HG02884 (cell line): ENCODE results near the gene IRGC.

ENCODE experiments used
- ATAC-seq: cut with Tn5 transposase; IDR thresholded peaks from one replicate; pipeline ENCODE4 v1.9.1; 2021; ENCODE audit warnings: mild to moderate bottlenecking, moderate library complexity; ENCODE audit not compliant: unreplicated experiment

The IRGC gene

GRCh38 chr19:43721469-43722048 lies 5.7 kb downstream of the IRGC start:
- no peak for ATAC-seq

- no peak for ATAC-seq
Observed at GRCh38 chr19:43723588-43723987, 7.7 kb downstream of the IRGC start.

DNA sequence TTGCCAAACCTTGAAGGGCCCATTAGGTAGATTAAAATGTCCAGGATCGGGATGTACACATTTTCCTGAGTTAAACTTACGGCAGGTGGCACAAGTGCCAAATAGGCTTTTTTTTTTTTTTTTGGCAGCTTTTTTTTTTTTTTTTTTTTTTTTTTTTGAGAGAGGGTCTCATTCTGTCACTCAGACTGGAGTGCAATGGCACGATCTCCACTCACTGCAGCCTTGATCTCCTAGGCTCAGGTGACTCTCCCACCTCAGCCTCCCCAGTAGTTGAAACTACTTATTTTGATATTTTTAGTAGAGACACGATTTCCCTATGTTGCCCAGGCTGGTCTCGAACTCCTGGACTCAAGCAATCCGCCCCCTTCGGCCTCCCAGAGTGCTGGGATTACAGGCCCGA lies 9.0 kb downstream of the IRGC start:
- ATAC-seq: no peak

DNA sequence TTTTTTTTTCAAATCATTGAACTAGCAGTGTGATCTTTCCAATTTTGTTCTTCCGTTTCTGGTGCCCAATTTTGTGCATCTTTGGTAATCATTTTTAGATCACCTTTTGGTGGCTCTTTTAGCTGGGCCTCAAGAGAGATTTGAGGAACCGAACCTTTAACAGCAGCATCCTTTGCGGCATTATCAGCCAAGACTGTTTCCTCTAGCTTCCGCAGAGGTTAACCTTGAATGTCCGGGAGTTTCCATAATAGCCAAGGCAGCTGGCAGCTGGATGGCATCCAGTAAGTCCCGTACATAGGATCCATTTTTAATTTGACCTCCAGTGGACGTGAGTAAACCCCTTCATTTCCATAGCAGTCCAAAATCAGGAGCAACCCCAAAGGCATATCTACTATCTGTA lies 9.6 kb downstream of the IRGC start:
- no peak for ATAC-seq

- ATAC-seq: no peak
Observed at GRCh38 chr19:43726736-43727592, 11.1 kb downstream of the IRGC start.

DNA sequence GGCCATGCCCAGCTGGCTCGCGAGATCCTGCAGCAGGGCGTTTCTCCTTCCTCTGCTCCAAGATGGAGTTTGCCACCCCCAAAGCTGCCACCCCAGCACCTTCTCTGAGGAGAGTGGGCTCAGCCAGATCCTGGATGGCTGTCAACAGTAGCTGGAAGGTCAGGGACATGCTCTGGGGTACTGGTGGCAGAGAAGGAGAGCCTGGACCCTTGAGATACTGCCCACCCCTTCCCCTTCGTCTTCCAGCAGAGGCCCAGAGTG lies 11.6 kb downstream of the IRGC start:
- no peak for ATAC-seq

- no peak for ATAC-seq
Observed at GRCh38 chr19:43729919-43730318, 14.0 kb downstream of the IRGC start.

DNA sequence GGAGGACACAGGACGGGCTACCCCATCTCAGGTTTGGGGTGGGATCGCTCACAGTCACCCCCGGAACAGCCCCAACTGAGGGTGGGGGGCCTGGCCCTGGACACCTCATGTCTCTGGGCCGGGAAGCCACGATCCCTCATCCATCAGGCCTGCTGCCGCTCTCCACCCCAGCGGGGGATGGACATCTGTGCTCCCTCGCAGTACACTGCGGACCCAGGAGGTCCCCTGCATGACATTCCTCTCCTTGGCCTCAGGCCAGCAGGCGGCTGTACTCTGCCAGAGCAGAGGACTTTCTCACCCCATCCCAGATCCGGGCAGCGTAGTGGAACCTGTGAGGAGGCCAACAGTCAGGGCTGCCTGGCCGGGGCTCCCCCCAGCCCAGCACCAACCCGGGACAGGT lies 15.5 kb downstream of the IRGC start:
- ATAC-seq: no peak

DNA sequence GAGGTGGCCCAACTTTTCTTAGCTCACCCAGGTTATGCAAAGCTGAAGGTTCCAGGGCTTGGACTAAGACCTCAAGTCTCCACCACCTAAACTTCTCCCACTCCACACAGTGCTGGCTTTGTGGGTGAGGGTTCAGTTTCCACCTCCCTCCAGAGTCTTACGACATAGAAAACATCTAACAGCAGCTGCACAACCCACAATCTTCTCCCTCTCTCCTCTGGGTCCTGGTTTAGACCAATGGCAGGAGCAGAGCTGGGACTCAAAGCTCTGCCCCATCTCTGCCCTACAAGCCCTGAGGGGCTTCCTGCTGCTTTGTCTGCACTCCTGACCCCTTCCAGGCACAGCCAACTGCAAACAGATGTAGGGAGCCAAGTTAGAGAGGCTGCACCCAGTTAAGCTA lies 16.0 kb downstream of the IRGC start:
- no peak for ATAC-seq

DNA sequence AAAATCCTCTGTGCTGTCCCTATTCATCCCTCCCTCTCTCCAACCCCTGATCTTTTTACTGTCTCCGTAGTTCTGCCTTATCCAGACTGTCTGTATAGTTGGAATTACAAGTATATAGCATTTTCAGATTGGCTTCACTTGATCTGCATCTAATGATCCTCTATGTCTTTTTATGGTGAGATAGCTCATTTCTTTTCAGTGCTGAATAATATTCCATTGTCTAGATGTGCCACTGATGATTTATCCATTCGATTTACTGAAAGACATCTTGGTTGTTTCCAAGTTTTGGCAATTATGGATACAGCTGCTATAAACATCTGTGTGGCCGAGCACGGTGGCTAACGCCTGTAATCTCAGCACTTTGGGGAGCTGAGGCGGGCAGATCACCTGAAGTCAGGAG lies 19.1 kb downstream of the IRGC start:
- ATAC-seq: no peak

GRCh38 chr19:43735957-43736356 lies 20.1 kb downstream of the IRGC start:
- no peak for ATAC-seq

GRCh38 chr19:43738780-43739211 lies 22.9 kb downstream of the IRGC start:
- ATAC-seq: no peak

DNA sequence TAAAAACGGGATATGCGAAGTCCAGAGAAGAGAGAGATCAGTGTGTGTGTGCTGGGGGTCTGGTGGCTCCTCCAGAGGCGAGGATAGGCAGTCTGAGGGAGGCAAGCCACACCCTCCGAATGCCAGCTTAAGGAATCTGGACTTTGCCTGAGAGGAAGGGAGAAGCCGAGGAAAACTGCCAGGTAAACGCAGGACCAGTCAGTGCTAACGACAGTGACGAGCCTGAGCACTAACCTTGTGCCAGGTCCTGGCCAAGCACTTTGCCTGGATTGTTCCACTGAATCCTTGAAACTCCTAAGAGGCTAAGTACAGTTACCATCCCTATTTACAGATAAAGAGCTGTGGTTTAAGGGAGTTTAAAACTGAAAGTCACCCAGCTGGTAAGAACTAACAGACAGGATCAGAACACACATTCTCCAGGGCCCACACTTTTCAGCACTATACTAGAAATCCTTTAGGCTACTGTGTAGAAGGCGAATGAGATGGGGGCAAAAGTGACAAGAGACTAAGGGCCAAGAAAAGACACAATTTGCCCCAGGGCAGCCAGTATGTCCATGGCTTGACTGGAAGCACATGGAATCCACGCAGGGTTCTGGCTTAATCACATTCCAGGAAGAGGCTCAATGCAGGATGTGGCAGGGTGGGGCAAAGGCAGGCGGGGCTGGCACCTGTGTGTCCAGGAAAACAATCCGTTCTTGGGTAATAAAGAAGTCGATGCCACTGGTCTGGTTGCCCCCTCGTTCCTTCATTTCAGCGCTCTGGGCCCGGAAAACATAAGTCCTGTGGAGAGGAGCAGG lies 23.8 kb downstream of the IRGC start:
- ATAC-seq: no peak

DNA sequence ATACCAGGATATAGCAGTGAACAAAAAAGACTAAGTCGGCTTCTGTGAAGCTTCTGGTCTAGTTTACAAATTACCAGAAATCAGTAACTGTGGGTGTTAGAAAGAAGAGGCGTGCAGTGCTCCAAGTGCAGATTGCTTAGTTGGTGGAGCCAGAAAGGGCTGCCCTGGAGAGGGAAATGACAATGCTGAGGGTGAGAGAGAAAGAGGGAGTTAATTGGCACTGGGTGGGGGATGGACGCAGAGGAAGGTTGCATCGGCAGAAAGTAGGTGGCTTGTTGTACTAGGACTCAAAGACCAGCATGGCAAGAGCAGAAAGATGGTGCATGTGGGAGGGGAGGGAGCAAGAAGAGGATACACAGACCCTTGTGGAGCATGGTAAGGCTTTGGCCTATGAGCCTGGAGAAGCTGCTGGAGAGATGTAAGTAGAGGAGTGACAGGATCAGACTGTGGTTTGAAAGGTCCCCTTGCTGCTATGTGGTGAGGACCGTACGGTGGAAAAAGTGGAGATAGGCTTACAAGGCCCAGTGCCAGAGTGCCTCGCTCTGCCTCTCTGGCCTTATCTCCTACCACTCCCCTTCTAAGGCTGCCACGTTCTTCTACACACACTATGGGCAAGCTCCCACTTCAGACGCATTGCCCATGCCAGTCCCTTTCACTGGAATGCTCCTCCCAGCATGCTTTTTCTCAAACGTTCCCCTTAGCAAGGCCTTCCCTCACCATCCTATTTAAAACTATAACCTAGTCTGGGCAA lies 25.4 kb downstream of the IRGC start:
- no peak for ATAC-seq

- ATAC-seq: no peak
Observed at GRCh38 chr19:43743059-43743458, 27.2 kb downstream of the IRGC start.

GRCh38 chr19:43747557-43748204 lies 31.8 kb downstream of the IRGC start:
- ATAC-seq: no peak

DNA sequence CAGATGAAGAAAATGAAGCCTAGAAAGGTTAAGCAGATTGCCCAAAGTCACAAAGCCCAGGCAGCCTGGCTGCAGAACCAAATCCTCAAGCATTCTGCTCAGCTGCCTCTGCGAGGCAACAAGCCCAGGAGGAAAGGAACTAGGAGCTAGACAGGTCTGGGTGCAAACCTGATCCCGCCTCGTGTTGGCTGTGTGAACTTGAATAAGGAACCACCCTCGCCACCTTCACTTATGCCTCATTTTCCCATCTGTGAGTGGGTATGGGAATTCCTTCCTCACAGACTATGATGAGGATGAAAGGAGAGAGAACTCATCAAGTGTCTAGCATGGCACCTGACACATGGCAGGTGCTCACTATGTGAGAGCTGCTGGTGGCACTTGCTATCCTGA lies 32.3 kb downstream of the IRGC start:
- no peak for ATAC-seq

GRCh38 chr19:43748685-43749084 lies 32.8 kb downstream of the IRGC start:
- ATAC-seq: no peak

DNA sequence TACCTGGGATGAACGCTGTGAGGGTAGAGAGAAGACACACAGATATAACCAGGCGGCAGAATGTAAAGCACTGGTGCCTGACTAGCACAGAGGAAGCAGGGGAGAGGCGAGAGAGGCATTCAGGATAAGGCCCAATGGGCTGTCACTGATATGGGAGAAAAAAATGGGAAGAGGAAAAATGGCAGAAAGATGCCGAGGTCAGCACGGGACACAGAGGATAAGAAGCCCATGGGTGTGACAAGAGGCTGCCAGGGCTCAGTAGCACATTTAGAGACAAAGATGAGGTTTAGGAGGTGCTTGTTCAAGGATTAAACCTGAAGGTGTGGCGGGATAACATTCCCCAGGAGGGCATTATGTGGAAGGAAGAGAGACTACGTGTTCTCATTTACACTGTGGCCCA lies 33.3 kb downstream of the IRGC start:
- ATAC-seq: no peak

GRCh38 chr19:43749898-43750297 lies 34.0 kb downstream of the IRGC start:
- no peak for ATAC-seq
